H1 (cell line): Measurements from ENCODE around the gene CNDP2. TPM values are rescaled to one million over a fixed set of nuclear protein-coding genes. Genes with fewer than 3 reads are reported as not detected.

Experiments
- CHD1 ChIP-seq: IDR thresholded peaks from 2 replicates; pipeline ENCODE4 v1.6.1; 2012; ENCODE audit warnings: low read depth, low read length, improper control_type of control experiment
- EZH2 ChIP-seq: fragments of 200-600 bp; sonication (generic); IDR thresholded peaks from 2 replicates; pipeline ENCODE4 v1.7.1; 2012; ENCODE audit warnings: low read depth, mild to moderate bottlenecking, moderate library complexity, low read length, inconsistent platforms; ENCODE audit not compliant: severe bottlenecking
- POLR2A ChIP-seq, 2 experiments: IDR thresholded peaks; 1 replicate in 1 of 2; 2 replicates in 1 of 2; pipeline ENCODE4 v1.6.1; 2011; ENCODE audit warnings: low read depth in 2 of 2, low read length in 2 of 2, mild to moderate bottlenecking in 2 of 2; ENCODE audit errors: control extremely low read depth in 1 of 2
- SUZ12 ChIP-seq: fragments of 200-600 bp; sonication (generic); IDR thresholded peaks from 2 replicates; pipeline ENCODE4 v1.6.1; 2012; ENCODE audit warnings: mild to moderate bottlenecking, inconsistent platforms, low read length, moderate library complexity, mixed read lengths
- TCF12 ChIP-seq: IDR thresholded peaks from 2 replicates; pipeline ENCODE4 v1.6.1; 2011; ENCODE audit warnings: low read depth, mild to moderate bottlenecking, low read length
- polyA plus RNA-seq, 7 experiments: library from polyadenylated mRNA; depleted of rRNA in 3 of 7; stranded (reverse) in 5 of 7; unstranded in 2 of 7; fragments of >200 nt in 5 of 7; fragments of 200-250 nt in 2 of 7; gene quantifications; 1 replicate in 5 of 7; 2 replicates in 1 of 7; 4 replicates in 1 of 7; pipeline versions ENCODE4 v1.2.1 to v1.2.3, GENCODE V29; 2011 to 2013; ENCODE audit warnings: missing spikeins in 2 of 7, mixed read lengths in 2 of 7
- total RNA-seq: library from RNA; stranded (reverse); fragmentation: NEBNext Ultra II Directional; extraction: Animal tissue kit (Norgen Biotek cat#: 25700); gene quantifications from 2 replicates; pipeline ENCODE4 v1.2.1, GENCODE V29; 2021
- TF ChIP-seq, protein P1 (sequence below): fragments of 300-600 bp; sonication (generic); IDR thresholded peaks from 2 replicates; pipeline ENCODE4 v1.7.1; 2012; ENCODE audit warnings: low read length, moderate library complexity, mild to moderate bottlenecking, inconsistent platforms; ENCODE audit not compliant: insufficient replicate concordance

Gene CNDP2
- total and polyA plus RNA-seq, 2 of the 8 experiments (the other 6 are each of a cell fraction or from before 2014, with no cell fraction given), result 71.8 to 243 TPM

DNA sequence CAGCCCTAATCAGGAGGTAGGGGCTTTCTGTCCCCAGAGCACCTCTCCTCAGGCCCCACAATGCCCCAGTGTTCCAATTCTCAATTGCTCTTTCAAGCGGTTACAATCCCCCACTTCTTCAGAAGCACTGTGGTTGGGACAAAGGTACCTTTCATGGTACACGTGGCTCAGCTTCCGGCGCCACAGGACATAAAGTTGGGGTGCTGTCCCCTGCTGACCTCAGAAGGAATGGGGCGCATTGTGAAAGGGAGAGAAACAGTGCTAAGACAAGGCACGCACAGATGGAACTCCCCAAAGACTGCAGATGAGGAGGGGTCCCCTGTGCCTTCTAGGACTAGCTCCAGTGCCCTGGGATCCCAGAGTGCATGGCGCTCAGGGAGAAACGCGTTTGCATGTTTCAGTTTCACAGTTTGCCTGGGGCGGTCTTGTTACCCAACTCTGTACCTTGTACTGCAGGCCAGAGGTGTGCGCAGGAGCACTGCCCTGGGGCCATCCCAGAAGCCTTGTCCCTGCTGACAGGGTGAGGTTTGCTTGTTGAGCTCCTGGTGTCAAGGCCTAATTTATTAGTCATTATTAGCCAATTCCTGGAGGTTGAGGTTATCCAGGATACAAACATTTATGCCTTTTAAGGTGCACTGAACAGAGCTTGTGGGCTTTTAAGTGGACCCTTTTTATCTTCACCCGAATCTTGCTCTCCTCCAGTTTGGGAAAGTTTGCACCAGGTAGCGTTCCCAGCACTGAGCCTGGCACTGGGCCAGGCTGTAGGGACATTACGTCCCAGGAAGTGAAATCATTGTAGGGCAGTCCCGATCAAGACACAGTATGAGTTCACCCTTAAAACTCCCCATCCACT, 45.8 kb downstream of the CNDP2 start (continued):
- TF ChIP-seq CHD1, result no peak
- no peak for TF ChIP-seq TCF12
- no peak for TF ChIP-seq POLR2A (IDR thresholded peaks at IDR 0.05; ENCODE audit: control extremely low read depth in 1 of 2, low read depth in 2 of 2, low read length in 2 of 2)
- TF ChIP-seq EZH2, result no peak
- TF ChIP-seq SUZ12, result no peak
- TF ChIP-seq, protein P1, sequence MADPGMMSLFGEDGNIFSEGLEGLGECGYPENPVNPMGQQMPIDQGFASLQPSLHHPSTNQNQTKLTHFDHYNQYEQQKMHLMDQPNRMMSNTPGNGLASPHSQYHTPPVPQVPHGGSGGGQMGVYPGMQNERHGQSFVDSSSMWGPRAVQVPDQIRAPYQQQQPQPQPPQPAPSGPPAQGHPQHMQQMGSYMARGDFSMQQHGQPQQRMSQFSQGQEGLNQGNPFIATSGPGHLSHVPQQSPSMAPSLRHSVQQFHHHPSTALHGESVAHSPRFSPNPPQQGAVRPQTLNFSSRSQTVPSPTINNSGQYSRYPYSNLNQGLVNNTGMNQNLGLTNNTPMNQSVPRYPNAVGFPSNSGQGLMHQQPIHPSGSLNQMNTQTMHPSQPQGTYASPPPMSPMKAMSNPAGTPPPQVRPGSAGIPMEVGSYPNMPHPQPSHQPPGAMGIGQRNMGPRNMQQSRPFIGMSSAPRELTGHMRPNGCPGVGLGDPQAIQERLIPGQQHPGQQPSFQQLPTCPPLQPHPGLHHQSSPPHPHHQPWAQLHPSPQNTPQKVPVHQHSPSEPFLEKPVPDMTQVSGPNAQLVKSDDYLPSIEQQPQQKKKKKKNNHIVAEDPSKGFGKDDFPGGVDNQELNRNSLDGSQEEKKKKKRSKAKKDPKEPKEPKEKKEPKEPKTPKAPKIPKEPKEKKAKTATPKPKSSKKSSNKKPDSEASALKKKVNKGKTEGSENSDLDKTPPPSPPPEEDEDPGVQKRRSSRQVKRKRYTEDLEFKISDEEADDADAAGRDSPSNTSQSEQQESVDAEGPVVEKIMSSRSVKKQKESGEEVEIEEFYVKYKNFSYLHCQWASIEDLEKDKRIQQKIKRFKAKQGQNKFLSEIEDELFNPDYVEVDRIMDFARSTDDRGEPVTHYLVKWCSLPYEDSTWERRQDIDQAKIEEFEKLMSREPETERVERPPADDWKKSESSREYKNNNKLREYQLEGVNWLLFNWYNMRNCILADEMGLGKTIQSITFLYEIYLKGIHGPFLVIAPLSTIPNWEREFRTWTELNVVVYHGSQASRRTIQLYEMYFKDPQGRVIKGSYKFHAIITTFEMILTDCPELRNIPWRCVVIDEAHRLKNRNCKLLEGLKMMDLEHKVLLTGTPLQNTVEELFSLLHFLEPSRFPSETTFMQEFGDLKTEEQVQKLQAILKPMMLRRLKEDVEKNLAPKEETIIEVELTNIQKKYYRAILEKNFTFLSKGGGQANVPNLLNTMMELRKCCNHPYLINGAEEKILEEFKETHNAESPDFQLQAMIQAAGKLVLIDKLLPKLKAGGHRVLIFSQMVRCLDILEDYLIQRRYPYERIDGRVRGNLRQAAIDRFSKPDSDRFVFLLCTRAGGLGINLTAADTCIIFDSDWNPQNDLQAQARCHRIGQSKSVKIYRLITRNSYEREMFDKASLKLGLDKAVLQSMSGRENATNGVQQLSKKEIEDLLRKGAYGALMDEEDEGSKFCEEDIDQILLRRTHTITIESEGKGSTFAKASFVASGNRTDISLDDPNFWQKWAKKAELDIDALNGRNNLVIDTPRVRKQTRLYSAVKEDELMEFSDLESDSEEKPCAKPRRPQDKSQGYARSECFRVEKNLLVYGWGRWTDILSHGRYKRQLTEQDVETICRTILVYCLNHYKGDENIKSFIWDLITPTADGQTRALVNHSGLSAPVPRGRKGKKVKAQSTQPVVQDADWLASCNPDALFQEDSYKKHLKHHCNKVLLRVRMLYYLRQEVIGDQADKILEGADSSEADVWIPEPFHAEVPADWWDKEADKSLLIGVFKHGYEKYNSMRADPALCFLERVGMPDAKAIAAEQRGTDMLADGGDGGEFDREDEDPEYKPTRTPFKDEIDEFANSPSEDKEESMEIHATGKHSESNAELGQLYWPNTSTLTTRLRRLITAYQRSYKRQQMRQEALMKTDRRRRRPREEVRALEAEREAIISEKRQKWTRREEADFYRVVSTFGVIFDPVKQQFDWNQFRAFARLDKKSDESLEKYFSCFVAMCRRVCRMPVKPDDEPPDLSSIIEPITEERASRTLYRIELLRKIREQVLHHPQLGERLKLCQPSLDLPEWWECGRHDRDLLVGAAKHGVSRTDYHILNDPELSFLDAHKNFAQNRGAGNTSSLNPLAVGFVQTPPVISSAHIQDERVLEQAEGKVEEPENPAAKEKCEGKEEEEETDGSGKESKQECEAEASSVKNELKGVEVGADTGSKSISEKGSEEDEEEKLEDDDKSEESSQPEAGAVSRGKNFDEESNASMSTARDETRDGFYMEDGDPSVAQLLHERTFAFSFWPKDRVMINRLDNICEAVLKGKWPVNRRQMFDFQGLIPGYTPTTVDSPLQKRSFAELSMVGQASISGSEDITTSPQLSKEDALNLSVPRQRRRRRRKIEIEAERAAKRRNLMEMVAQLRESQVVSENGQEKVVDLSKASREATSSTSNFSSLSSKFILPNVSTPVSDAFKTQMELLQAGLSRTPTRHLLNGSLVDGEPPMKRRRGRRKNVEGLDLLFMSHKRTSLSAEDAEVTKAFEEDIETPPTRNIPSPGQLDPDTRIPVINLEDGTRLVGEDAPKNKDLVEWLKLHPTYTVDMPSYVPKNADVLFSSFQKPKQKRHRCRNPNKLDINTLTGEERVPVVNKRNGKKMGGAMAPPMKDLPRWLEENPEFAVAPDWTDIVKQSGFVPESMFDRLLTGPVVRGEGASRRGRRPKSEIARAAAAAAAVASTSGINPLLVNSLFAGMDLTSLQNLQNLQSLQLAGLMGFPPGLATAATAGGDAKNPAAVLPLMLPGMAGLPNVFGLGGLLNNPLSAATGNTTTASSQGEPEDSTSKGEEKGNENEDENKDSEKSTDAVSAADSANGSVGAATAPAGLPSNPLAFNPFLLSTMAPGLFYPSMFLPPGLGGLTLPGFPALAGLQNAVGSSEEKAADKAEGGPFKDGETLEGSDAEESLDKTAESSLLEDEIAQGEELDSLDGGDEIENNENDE, result no peak
